LNCAP (cell line): ENCODE data around the gene WIPI1.

Experiments used
- CTCF ChIP-seq: fragments of 450-650 bp; IDR thresholded peaks from 2 replicates; pipeline ENCODE4 v1.5.1; 2017; ENCODE audit warnings: mild to moderate bottlenecking

WIPI1 gene

GRCh38 chr17:68459037-68459639 lies 1.8 kb upstream of the WIPI1 start:
- TF ChIP-seq CTCF: no peak

- TF ChIP-seq CTCF: no peak
These were observed 1.2 kb upstream of the WIPI1 start for GRCh38 chr17:68458260-68459036.

- no peak for TF ChIP-seq CTCF
These were observed 403 bp upstream of the WIPI1 start for GRCh38 chr17:68457539-68458259.

- no peak for TF ChIP-seq CTCF
These were observed 743 bp downstream of the WIPI1 start for GRCh38 chr17:68456339-68457167.

GRCh38 chr17:68455901-68456338 lies 1.4 kb downstream of the WIPI1 start:
- no peak for TF ChIP-seq CTCF

- TF ChIP-seq CTCF: no peak
These were observed 3.2 kb downstream of the WIPI1 start for GRCh38 chr17:68453991-68454665.
